Thyroid gland (tissue), 4 donors: ENCODE data around the gene CDH22. TPM values are rescaled to one million over a fixed set of nuclear protein-coding genes. Genes with fewer than 3 reads are reported as not detected.

Experiments used
- DNase-seq, 2 donors: peaks; one replicate each; pipeline ENCODE4 v3.0.0-alpha.2; 2019
- H3K27ac ChIP-seq, 3 donors: fragments of 200-600 bp; sonication (generic); 1 replicate in 2 of 3; 2 replicates in 1 of 3; pipeline ENCODE4 v1.5.1; 2016 to 2019; ENCODE audit warnings: mild to moderate bottlenecking in 1 of 3, moderate library complexity in 1 of 3
- H3K27me3 ChIP-seq: fragments of 200-600 bp; sonication (generic); one replicate; pipeline ENCODE4 v1.5.1; 2019
- H3K36me3 ChIP-seq, 2 donors: fragments of 200-600 bp; sonication (generic); one replicate each; pipeline ENCODE4 v1.5.1; 2016 to 2019
- H3K4me1 ChIP-seq, 2 donors: fragments of 200-600 bp; sonication (generic); one replicate each; pipeline ENCODE4 v1.5.1; 2017 to 2019
- H3K4me3 ChIP-seq, 3 donors: fragments of 200-600 bp; sonication (generic); replicated peaks in 1 of 3; 1 replicate in 2 of 3; 2 replicates in 1 of 3; pipeline ENCODE4 v1.5.1; 2016; ENCODE audit warnings: mild to moderate bottlenecking in 1 of 3
- H3K9me3 ChIP-seq: fragments of 200-600 bp; sonication (generic); one replicate; pipeline ENCODE4 v1.5.1; 2017
- POLR2A ChIP-seq, 2 donors: fragments of 450-650 bp; IDR thresholded peaks; one replicate each; pipeline ENCODE4 v1.6.1; 2017; ENCODE audit warnings: antibody characterized with exemption in 2 of 2, mild to moderate bottlenecking in 2 of 2, moderate library complexity in 1 of 2
- WGBS, 2 donors: methylation state at CpG; one replicate each; pipeline ENCODE4 v1.1.5; 2017; 5-methylcytosine and 5-hydroxymethylcytosine counted together
- intact Hi-C: fragments of 100-400 bp; cut with DNase I; formaldehyde crosslinking; loops from one replicate; pipeline ENCODE4 v1.15.1; 2023
- total RNA-seq, 4 donors: library from RNA; depleted of rRNA; stranded (reverse); fragments of >200 nt; gene quantifications; one replicate each; pipeline ENCODE4 v1.2.3, GENCODE V29; 2016
- TF ChIP-seq, protein P1 (sequence below), 6 experiments: fragments of 200-600 bp in 3 of 6; fragments of 450-650 bp in 3 of 6; sonication (generic) in 3 of 6; IDR thresholded peaks; one replicate each; pipeline ENCODE4 v1.5.1; 2016 to 2019; ENCODE audit warnings: antibody characterized with exemption in 6 of 6, mild to moderate bottlenecking in 2 of 6, inconsistent platforms in 1 of 6, moderate library complexity in 1 of 6

The CDH22 gene
- total RNA-seq, 4 donors from 2014 or later, result 0.38 to 3.0 (median 1.2) TPM

DNA sequence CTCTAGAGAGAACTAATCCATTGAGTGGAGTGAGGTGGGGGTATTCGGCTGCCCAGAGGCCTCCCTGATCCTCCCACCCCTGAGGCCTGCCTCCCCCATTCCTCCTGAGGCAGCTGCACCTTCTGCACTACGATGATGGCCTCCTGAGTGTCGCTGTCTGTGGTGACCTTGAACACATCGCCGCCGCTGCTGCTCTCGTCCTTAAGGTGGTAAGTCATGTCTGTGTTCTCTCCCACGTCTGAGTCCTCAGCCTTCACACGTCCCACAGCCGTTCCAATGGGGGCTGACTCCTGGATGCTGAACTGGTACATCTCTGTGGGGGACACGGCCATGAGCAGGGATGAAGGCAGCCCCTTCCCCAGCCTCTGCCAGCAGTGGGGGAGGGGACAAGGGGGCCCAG, 95.4 kb downstream of the CDH22 start:
- Histone ChIP-seq H3K27ac (no peak overlapping the region), H3K4me3 (no peak overlapping the region), H3K9me3 (no peaks in the 10 kb centered on the region), H3K27me3 (no peaks in the 10 kb centered on the region), H3K4me1 (no peaks in the 10 kb centered on the region), H3K36me3 (no peaks in the 10 kb centered on the region)
- no peak for DNase-seq
- intact Hi-C loops, result no loop called here
- 43 to 49% methylated on average over 8 to 11 of the region's 11 CpGs for WGBS, 2 donors
- TF ChIP-seq, protein P1, sequence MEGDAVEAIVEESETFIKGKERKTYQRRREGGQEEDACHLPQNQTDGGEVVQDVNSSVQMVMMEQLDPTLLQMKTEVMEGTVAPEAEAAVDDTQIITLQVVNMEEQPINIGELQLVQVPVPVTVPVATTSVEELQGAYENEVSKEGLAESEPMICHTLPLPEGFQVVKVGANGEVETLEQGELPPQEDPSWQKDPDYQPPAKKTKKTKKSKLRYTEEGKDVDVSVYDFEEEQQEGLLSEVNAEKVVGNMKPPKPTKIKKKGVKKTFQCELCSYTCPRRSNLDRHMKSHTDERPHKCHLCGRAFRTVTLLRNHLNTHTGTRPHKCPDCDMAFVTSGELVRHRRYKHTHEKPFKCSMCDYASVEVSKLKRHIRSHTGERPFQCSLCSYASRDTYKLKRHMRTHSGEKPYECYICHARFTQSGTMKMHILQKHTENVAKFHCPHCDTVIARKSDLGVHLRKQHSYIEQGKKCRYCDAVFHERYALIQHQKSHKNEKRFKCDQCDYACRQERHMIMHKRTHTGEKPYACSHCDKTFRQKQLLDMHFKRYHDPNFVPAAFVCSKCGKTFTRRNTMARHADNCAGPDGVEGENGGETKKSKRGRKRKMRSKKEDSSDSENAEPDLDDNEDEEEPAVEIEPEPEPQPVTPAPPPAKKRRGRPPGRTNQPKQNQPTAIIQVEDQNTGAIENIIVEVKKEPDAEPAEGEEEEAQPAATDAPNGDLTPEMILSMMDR (IDR thresholded peaks at IDR 0.05), result no peak
- no peak for TF ChIP-seq POLR2A (IDR thresholded peaks at IDR 0.05)

DNA sequence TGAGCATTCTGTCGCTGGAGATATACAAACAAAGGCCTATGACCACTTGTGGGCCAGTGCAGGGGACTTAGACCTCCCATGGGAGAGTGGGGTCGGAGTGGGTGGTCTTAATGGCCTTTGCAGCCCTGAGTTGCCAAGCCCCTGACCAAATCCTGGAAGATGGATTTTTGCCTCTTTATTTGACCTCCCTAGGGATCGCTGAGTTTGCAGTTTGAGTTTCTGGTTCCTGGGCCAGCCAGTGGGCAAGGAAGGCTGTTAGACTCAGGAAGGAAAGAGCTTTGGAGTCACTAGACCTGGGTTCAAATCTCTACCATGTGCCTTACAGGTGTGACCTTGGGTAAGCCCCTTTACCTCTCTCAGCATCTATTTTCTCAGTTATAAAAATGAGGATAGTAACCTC, 96.0 kb downstream of the CDH22 start:
- Histone ChIP-seq H3K4me1 (no peaks in the 10 kb centered on the region), H3K4me3 (no peak overlapping the region), H3K9me3 (no peaks in the 10 kb centered on the region), H3K36me3 (no peaks in the 10 kb centered on the region), H3K27me3 (no peaks in the 10 kb centered on the region), H3K27ac (no peak overlapping the region)
- intact Hi-C loops, result no loop called here
- WGBS, 2 donors, result 48 to 58% methylated on average over 3 of the region's 3 CpGs
- TF ChIP-seq, protein P1 (IDR thresholded peaks at IDR 0.05), result no peak
- TF ChIP-seq POLR2A (IDR thresholded peaks at IDR 0.05), result no peak
- DNase-seq, result no peak

DNA sequence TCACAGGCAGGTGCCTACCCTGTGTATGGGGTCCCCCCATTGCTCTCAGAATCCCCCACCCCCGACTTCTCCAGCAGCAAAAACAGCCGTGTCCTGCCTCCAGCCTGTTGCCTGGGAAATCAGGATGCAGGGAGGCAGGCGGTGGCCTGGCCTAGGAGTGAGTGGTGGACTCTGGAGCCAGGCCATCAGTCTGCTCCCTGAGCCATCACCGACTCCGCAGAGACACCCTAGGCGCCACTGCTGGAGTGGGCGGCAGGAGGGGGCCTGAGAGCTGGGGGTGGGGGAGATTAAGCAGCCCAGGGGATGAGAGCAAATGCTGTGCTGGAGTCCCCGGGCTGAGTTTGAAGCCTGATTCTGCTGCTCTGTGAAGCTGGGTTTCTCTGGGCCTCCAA, 97.0 kb downstream of the CDH22 start:
- H3K27ac ChIP-seq, result no peak overlapping the region
- H3K9me3 ChIP-seq, result no peaks in the 10 kb centered on the region
- no peaks in the 10 kb centered on the region for H3K27me3 ChIP-seq
- no peaks in the 10 kb centered on the region for H3K36me3 ChIP-seq
- H3K4me3 ChIP-seq, result no peak overlapping the region
- WGBS, 2 donors, result 33 to 42% methylated on average over 1 to 6 of the region's 8 CpGs
- DNase-seq, result no peak
- intact Hi-C loops, result no loop called here
- H3K4me1 ChIP-seq, result no peaks in the 10 kb centered on the region
- TF ChIP-seq, protein P1 (IDR thresholded peaks at IDR 0.05), result no peak
- no peak for TF ChIP-seq POLR2A (IDR thresholded peaks at IDR 0.05)

DNA sequence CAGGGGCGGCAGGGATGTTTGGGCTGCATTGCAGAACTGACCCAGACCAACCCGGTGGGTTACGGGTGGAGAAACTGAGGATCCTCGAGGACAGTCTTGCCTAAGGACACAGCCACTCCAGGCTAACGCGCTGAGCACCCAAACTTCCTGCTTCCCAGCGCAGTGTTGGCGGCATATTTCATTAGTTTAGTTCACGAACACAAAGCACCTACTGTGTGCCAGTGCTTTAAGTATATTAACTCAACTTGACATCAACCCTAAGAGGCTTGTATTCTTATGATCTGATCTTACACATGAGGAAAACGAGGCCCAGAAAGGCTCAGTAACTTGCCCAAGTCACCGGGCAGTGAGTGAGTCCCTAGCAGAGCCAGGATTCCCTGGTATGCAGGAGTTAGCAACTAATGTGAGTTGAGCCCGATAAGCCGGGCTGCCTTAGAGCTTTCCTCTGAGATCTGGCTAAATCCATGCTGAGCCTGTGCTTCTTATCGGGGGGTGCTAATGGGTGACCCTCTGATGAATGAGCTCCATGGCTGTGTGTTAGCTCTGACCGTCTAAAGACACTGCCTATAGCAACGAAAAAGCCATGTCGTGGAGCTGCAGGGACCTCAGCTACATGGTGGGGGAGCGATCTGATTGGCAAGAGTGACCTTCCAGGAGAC, 97.5 kb downstream of the CDH22 start:
- no peaks in the 10 kb centered on the region for H3K36me3 ChIP-seq
- H3K9me3 ChIP-seq, result no peaks in the 10 kb centered on the region
- 56 to 59% methylated on average over 10 to 17 of the region's 18 CpGs for WGBS, 2 donors
- no peak for DNase-seq
- H3K27ac ChIP-seq, result no peak overlapping the region
- H3K4me3 ChIP-seq, result no peak overlapping the region
- TF ChIP-seq POLR2A (IDR thresholded peaks at IDR 0.05), result no peak
- TF ChIP-seq, protein P1 (IDR thresholded peaks at IDR 0.05), result no peak
- no peaks in the 10 kb centered on the region for H3K27me3 ChIP-seq
- H3K4me1 ChIP-seq, result no peaks in the 10 kb centered on the region
- intact Hi-C loops, result no loop called here

DNA sequence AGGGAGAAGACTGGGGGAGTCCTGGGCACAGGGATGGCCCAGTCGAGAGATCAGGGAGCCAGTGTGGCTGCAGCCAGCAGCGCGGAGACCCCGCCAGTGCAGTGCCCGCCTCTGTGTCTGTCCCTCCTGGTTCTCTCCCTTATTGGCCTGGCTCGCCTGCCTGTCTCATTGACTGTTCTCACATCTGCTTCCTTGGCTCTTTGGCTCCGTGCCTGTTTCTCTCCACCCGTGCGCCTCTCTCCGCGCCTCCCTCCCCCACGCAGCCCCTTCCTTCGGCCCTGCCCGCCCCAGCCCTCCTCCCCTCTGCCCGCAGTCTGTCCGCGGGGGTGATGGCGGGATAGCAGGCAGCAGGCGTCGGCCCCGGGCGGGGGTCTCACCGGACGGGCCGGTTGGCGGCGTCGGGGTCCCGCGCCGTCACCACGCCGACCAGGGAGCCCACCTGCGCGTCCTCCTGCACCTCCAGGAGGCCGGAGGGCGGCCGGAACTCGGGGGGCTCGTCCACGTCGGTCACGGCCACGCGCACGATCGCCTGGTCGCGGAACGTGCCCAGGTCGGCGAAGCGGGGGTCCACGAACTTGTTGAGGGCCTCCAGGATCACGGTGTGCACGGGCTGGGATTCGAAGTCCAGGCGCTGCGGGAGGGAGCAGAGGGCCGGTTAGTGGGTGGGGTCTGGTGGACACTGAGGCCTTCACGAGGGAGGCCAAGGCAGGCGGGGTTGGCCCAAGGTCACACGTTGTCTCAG, 98.2 kb downstream of the CDH22 start:
- H3K4me3 ChIP-seq, result no peak overlapping the region
- no peak for DNase-seq
- TF ChIP-seq POLR2A (IDR thresholded peaks at IDR 0.05), result no peak
- TF ChIP-seq, protein P1 (IDR thresholded peaks at IDR 0.05), result no peak
- H3K27ac ChIP-seq, result no peak overlapping the region
- intact Hi-C loops, result no loop called here
- H3K27me3 ChIP-seq, result no peaks in the 10 kb centered on the region
- H3K4me1 ChIP-seq, result no peaks in the 10 kb centered on the region
- H3K9me3 ChIP-seq, result no peaks in the 10 kb centered on the region
- 32 to 66% methylated on average over 17 to 53 of the region's 63 CpGs for WGBS, 2 donors
- no peaks in the 10 kb centered on the region for H3K36me3 ChIP-seq
